Measurements from ENCODE around the gene CHRDL2.
"Not testable (repeated sequence)": the region's sequence is repeated elsewhere in the genome, so short reads cannot be mapped to it uniquely, and the experiment has no call there.

- TF ChIP-seq CTCF, POLR2A (IDR thresholded peaks at IDR 0.05): not testable (repeated sequence)
Observed at GRCh38 chr11:74768172-74768651, 37.0 kb upstream of the CHRDL2 start.

Data from testis (tissue), 2 donors.